ENCODE data around the gene RYR1. TPM values are rescaled to one million over a fixed set of nuclear protein-coding genes. Genes with fewer than 3 reads are reported as not detected.
"Not testable (repeated sequence)": the region's sequence is repeated elsewhere in the genome, so short reads cannot be mapped to it uniquely, and the experiment has no call there.

RYR1 gene
- total RNA-seq, 1 experiment from 2014 or later, result 0.45 TPM

DNA sequence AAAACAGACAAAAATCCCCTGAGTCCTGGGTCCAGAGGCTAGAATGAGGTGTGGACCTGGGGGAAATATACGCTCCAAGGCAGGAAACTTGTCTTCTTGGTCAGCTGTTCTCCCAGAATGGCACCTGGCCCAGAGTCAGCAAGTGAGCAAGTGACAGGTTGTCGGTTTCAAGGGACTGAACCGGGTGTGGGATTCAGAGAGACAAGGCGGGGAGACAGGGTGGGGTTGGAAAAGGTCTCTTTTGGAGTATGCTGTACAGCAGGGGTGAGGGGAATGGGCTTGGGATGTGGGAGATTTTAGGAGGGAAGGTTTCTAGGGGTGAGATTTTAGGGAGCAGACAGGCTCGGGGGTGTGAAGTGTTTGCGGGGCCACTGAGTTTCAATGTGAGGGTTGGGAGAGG lies 83.3 kb downstream of the RYR1 start:
- Histone ChIP-seq H4K20me1 (ENCODE audit: insufficient read depth, low read depth, low read length) (no peaks in the 10 kb centered on the region), H3K9me3 (ENCODE audit: low read length) (no peaks in the 10 kb centered on the region), H3K36me3 (ENCODE audit: insufficient read depth, low read length) (no peaks in the 10 kb centered on the region), H3K9me2 (replicated peaks; ENCODE audit: insufficient read depth, low read length) (no peaks in the 10 kb centered on the region), H3K4me1 (ENCODE audit: low read length) (no peaks in the 10 kb centered on the region; the same call in 1 of the 2 replicates), H3K4me2 (ENCODE audit: low read depth, low read length, poor library complexity, severe bottlenecking) (no peak overlapping the region), H3K27ac (ENCODE audit: low read length) (no peak overlapping the region), H3K79me2 (ENCODE audit: low read length) (no peaks in the 10 kb centered on the region), H3K27me3 (ENCODE audit: low read length) (no peaks in the 10 kb centered on the region), H3K4me3 (ENCODE audit: low read length) (no peak overlapping the region), H2AFZ (ENCODE audit: low read length) (no peak overlapping the region), H3K9ac (ENCODE audit: low read length) (no peak overlapping the region)
- DNase-seq, result no peak

DNA sequence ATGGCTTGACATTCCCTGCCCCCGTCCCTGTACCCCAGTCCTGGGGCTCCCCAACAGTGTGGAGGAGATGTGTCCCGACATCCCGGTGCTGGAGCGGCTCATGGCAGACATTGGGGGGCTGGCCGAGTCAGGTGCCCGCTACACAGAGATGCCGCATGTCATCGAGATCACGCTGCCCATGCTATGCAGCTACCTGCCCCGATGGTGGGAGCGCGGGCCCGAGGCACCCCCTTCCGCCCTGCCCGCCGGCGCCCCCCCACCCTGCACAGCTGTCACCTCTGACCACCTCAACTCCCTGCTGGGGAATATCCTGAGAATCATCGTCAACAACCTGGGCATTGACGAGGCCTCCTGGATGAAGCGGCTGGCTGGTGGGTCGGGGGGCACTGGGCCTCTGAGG lies 83.8 kb downstream of the RYR1 start:
- Histone ChIP-seq H3K9ac (ENCODE audit: low read length) (no peak overlapping the region), H3K36me3 (ENCODE audit: insufficient read depth, low read length) (no peaks in the 10 kb centered on the region), H2AFZ (ENCODE audit: low read length) (no peak overlapping the region), H3K4me2 (ENCODE audit: low read depth, low read length, poor library complexity, severe bottlenecking) (no peak overlapping the region), H3K9me2 (replicated peaks; ENCODE audit: insufficient read depth, low read length) (no peaks in the 10 kb centered on the region), H3K27me3 (ENCODE audit: low read length) (no peaks in the 10 kb centered on the region), H3K9me3 (ENCODE audit: low read length) (no peaks in the 10 kb centered on the region), H3K4me1 (ENCODE audit: low read length) (no peaks in the 10 kb centered on the region; the same call in 1 of the 2 replicates), H3K27ac (ENCODE audit: low read length) (no peak overlapping the region), H3K4me3 (ENCODE audit: low read length) (no peak overlapping the region), H4K20me1 (ENCODE audit: insufficient read depth, low read depth, low read length) (no peaks in the 10 kb centered on the region), H3K79me2 (ENCODE audit: low read length) (no peaks in the 10 kb centered on the region)
- no peak for DNase-seq

DNA sequence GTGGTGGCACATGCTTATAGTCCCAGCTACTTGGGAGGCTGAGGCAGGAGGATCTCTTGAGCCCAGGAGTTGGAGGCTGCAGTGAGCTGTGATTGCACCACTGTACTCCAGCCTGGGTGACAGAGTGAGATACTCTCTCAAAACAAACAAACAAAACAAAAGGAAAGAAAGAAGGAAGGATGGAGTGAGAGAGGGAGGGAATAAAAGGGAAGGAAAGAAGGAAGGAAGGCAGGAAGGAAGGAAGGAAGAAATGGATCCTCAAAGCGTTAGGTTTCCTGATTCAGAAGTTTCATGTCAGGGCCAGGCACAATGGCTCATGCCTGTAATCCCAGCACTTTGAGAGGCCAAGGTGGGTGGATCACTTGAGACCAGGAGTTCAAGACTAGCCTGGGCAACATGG lies 84.5 kb downstream of the RYR1 start:
- H3K9me3 ChIP-seq (ENCODE audit: low read length); H3K79me2 ChIP-seq (ENCODE audit: low read length); H3K9me2 ChIP-seq (replicated peaks; ENCODE audit: insufficient read depth, low read length); DNase-seq; H3K36me3 ChIP-seq (ENCODE audit: insufficient read depth, low read length); H2AFZ ChIP-seq (ENCODE audit: low read length); H3K9ac ChIP-seq (ENCODE audit: low read length); H3K4me1 ChIP-seq (ENCODE audit: low read length); H3K27ac ChIP-seq (ENCODE audit: low read length); H4K20me1 ChIP-seq (ENCODE audit: insufficient read depth, low read depth, low read length); H3K4me3 ChIP-seq (ENCODE audit: low read length); H3K4me2 ChIP-seq (ENCODE audit: low read depth, low read length, poor library complexity, severe bottlenecking); H3K27me3 ChIP-seq (ENCODE audit: low read length): not testable (repeated sequence)

DNA sequence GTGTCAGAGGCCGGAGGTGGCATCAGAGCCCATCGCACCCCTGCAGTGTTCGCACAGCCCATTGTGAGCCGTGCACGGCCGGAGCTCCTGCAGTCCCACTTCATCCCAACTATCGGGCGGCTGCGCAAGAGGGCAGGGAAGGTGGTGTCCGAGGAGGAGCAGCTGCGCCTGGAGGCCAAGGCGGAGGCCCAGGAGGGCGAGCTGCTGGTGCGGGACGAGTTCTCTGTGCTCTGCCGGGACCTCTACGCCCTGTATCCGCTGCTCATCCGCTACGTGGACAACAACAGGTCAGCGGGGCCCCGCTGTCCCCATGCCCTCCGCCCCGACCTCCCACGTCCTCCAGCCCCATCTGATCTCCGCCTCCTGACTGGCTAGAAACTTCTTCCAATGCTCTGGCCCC lies 85.7 kb downstream of the RYR1 start:
- DNase-seq, result no peak
- no peaks in the 10 kb centered on the region for H3K27me3 ChIP-seq (ENCODE audit: low read length)

DNA sequence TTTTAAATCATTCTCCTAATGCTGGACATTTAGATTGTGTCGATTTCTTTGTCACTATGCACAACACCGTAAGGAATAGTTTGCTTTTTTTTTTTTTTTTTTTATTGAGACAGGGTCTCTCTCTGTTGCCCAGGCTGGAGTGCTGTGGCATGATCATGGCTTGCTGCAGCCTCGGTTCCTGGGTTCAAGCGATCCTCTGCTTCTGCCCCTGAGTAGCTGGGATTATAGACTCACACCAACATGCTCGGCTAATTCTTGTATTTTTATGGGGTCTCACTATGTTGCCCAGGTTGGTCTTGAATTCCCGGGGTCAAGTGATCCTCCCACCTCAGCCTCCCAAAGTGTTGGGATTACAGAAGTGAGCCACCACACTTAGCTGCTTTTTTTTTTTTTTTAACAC lies 86.5 kb downstream of the RYR1 start:
- no peaks in the 10 kb centered on the region for H3K9me2 ChIP-seq (replicated peaks; ENCODE audit: insufficient read depth, low read length)
- no peak overlapping the region for H3K27ac ChIP-seq (ENCODE audit: low read length)
- H3K9ac ChIP-seq (ENCODE audit: low read length), result no peak overlapping the region
- H3K9me3 ChIP-seq (ENCODE audit: low read length), result no peaks in the 10 kb centered on the region
- no peaks in the 10 kb centered on the region for H4K20me1 ChIP-seq (ENCODE audit: insufficient read depth, low read depth, low read length)
- no peak overlapping the region for H2AFZ ChIP-seq (ENCODE audit: low read length)
- H3K36me3 ChIP-seq (ENCODE audit: insufficient read depth, low read length), result no peaks in the 10 kb centered on the region
- no peak overlapping the region for H3K4me3 ChIP-seq (ENCODE audit: low read length)
- H3K4me1 ChIP-seq (ENCODE audit: low read length), result no peaks in the 10 kb centered on the region; the same call in 1 of the 2 replicates
- DNase-seq, result no peak
- H3K79me2 ChIP-seq (ENCODE audit: low read length), result no peaks in the 10 kb centered on the region
- no peak overlapping the region for H3K4me2 ChIP-seq (ENCODE audit: low read depth, low read length, poor library complexity, severe bottlenecking)
- H3K27me3 ChIP-seq (ENCODE audit: low read length), result no peaks in the 10 kb centered on the region

More for the DNA sequence above, 85.7 kb downstream of the RYR1 start:
- no peaks in the 10 kb centered on the region for H3K36me3 ChIP-seq (ENCODE audit: insufficient read depth, low read length)
- H3K9ac ChIP-seq (ENCODE audit: low read length), result no peak overlapping the region
- no peak overlapping the region for H2AFZ ChIP-seq (ENCODE audit: low read length)
- no peaks in the 10 kb centered on the region; the same call in 1 of the 2 replicates for H3K4me1 ChIP-seq (ENCODE audit: low read length)
- no peak overlapping the region for H3K4me3 ChIP-seq (ENCODE audit: low read length)
- no peaks in the 10 kb centered on the region for H3K79me2 ChIP-seq (ENCODE audit: low read length)
- no peaks in the 10 kb centered on the region for H3K9me2 ChIP-seq (replicated peaks; ENCODE audit: insufficient read depth, low read length)
- no peak overlapping the region for H3K4me2 ChIP-seq (ENCODE audit: low read depth, low read length, poor library complexity, severe bottlenecking)
- no peaks in the 10 kb centered on the region for H4K20me1 ChIP-seq (ENCODE audit: insufficient read depth, low read depth, low read length)
- no peaks in the 10 kb centered on the region for H3K9me3 ChIP-seq (ENCODE audit: low read length)
- no peak overlapping the region for H3K27ac ChIP-seq (ENCODE audit: low read length)

DNA sequence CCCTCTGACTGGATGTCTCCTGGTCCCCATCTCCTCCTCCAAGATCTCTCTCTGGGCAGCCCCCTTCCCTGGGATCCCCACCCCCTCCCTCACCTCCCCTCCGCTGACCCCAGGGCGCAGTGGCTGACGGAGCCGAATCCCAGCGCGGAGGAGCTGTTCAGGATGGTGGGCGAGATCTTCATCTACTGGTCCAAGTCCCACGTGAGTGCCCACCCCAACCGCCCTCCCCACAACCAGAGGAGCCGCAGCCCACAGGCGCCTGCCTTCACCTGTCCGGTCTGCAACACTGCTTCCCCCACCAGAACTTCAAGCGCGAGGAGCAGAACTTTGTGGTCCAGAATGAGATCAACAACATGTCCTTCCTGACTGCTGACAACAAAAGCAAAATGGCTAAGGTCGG lies 89.4 kb downstream of the RYR1 start:
- H3K4me3 ChIP-seq (ENCODE audit: low read length), result no peak overlapping the region
- H2AFZ ChIP-seq (ENCODE audit: low read length), result no peak overlapping the region
- no peaks in the 10 kb centered on the region for H3K27me3 ChIP-seq (ENCODE audit: low read length)
- H3K27ac ChIP-seq (ENCODE audit: low read length), result no peak overlapping the region
- H3K9me3 ChIP-seq (ENCODE audit: low read length), result no peaks in the 10 kb centered on the region
- H3K4me2 ChIP-seq (ENCODE audit: low read depth, low read length, poor library complexity, severe bottlenecking), result no peak overlapping the region
- no peaks in the 10 kb centered on the region for H3K79me2 ChIP-seq (ENCODE audit: low read length)
- DNase-seq, result no peak
- no peaks in the 10 kb centered on the region for H4K20me1 ChIP-seq (ENCODE audit: insufficient read depth, low read depth, low read length)
- no peak overlapping the region for H3K9ac ChIP-seq (ENCODE audit: low read length)
- no peaks in the 10 kb centered on the region for H3K36me3 ChIP-seq (ENCODE audit: insufficient read depth, low read length)
- no peaks in the 10 kb centered on the region for H3K9me2 ChIP-seq (replicated peaks; ENCODE audit: insufficient read depth, low read length)
- no peaks in the 10 kb centered on the region for H3K4me1 ChIP-seq (ENCODE audit: low read length)

DNA sequence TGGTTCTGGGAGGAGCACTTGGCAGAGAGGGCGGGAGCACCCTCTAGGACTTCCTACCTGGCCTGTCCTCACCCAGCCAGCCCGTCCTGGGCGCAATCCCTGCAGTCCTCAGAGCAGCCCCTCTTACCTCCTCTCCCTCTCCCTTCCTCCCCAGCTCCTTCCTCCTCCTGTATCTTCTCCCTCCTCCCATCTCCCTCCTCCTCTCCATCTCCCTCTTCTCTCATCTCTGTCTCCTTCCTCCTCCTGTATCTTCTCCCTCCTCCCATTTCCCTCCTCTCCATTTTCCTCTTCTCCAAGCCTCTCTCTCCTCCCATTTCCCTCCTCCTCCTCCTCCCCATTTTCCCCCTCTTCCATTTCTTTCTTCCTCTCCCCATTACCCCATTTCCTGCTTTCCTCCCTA lies 89.8 kb downstream of the RYR1 start:
- Histone ChIP-seq H3K36me3 (ENCODE audit: insufficient read depth, low read length) (no peaks in the 10 kb centered on the region), H3K9me3 (ENCODE audit: low read length) (no peaks in the 10 kb centered on the region), H3K27ac (ENCODE audit: low read length) (no peak overlapping the region), H3K4me3 (ENCODE audit: low read length) (no peak overlapping the region), H3K9me2 (replicated peaks; ENCODE audit: insufficient read depth, low read length) (no peaks in the 10 kb centered on the region), H4K20me1 (ENCODE audit: insufficient read depth, low read depth, low read length) (no peaks in the 10 kb centered on the region), H2AFZ (ENCODE audit: low read length) (no peak overlapping the region), H3K79me2 (ENCODE audit: low read length) (no peaks in the 10 kb centered on the region), H3K9ac (ENCODE audit: low read length) (no peak overlapping the region), H3K27me3 (ENCODE audit: low read length) (no peaks in the 10 kb centered on the region), H3K4me2 (ENCODE audit: low read depth, low read length, poor library complexity, severe bottlenecking) (no peak overlapping the region), H3K4me1 (ENCODE audit: low read length) (no peaks in the 10 kb centered on the region)
- DNase-seq, result no peak

DNA sequence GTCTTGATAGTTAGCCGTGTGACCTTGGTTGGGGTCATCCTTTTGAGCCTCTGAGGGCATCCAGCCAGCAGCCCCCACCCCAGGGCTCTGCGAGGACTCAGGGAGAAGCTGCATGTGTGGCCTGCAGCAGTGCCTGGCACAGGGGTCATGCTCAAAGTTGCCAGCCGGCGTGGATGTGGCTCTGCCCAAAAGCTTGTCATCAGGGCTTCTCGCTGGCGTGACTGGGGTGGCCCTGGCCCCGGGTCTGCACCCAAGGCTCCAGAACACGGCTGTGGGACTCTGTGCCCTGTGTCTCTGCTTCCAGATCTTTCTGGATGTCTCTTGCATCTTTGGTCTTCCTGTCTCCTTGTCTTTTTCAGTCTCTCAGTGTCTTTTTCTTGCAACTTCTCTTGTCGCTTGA lies 90.9 kb downstream of the RYR1 start:
- no peak overlapping the region for H3K9ac ChIP-seq (ENCODE audit: low read length)

More for the DNA sequence above, 90.9 kb downstream of the RYR1 start:
- H2AFZ ChIP-seq (ENCODE audit: low read length), result no peak overlapping the region
- no peak for DNase-seq
- H3K4me2 ChIP-seq (ENCODE audit: low read depth, low read length, poor library complexity, severe bottlenecking), result no peak overlapping the region
- no peaks in the 10 kb centered on the region for H3K36me3 ChIP-seq (ENCODE audit: insufficient read depth, low read length)
- no peaks in the 10 kb centered on the region for H4K20me1 ChIP-seq (ENCODE audit: insufficient read depth, low read depth, low read length)
- H3K9me3 ChIP-seq (ENCODE audit: low read length), result no peaks in the 10 kb centered on the region
- H3K79me2 ChIP-seq (ENCODE audit: low read length), result no peaks in the 10 kb centered on the region
- H3K9me2 ChIP-seq (replicated peaks; ENCODE audit: insufficient read depth, low read length), result no peaks in the 10 kb centered on the region
- H3K27ac ChIP-seq (ENCODE audit: low read length), result no peak overlapping the region
- H3K4me1 ChIP-seq (ENCODE audit: low read length), result no peaks in the 10 kb centered on the region
- no peak overlapping the region for H3K4me3 ChIP-seq (ENCODE audit: low read length)
- H3K27me3 ChIP-seq (ENCODE audit: low read length), result no peaks in the 10 kb centered on the region

All from Karpas-422 (cell line).